Panc1 (cell line): Measurements from ENCODE around the gene SORCS1. TPM values are rescaled to one million over a fixed set of nuclear protein-coding genes. Genes with fewer than 3 reads are reported as not detected.

ENCODE experiments used
- ATAC-seq: fragments of 200-7000 bp; cut with Tn5 transposase; 2 replicates; pipeline ENCODE4 v1.9.1; 2020; ENCODE audit warnings: mild to moderate bottlenecking, moderate library complexity
- BruUV-seq: library from RNA; stranded (reverse); fragments of 400-500 nt; replicated peaks from 2 replicates; lab custom pipeline; 2021; lab: Mats Ljungman, UMichigan
- CTCF ChIA-PET: fragments of 300-600 bp; sonication (Branson Sonifier 250); formaldehyde crosslinking; loops from one replicate; lab custom pipeline; 2022; ENCODE audit warnings: antibody characterized with exemption; lab: Charles Lee
- POLR2A ChIA-PET: fragments of 300-600 bp; sonication (Branson Sonifier 250); formaldehyde crosslinking; loops from one replicate; lab custom pipeline; 2022; ENCODE audit warnings: antibody characterized with exemption; lab: Charles Lee
- DNase-seq: peaks from one replicate; pipeline ENCODE4 v3.0.0-alpha.2; 2010; ENCODE audit warnings: low read depth, low spot score
- H3K27ac ChIP-seq: 2 replicates; pipeline ENCODE4 v1.5.1; 2011; ENCODE audit warnings: mild to moderate bottlenecking, low read length, inconsistent platforms
- H3K27me3 ChIP-seq: fragments of 200-500 bp; sonication (Bioruptor generic); 2 replicates; pipeline ENCODE4 v1.6.0; 2014; ENCODE audit warnings: low read length, inconsistent platforms; ENCODE audit not compliant: control insufficient read depth, insufficient read depth
- H3K36me3 ChIP-seq: fragments of 200-500 bp; sonication (Bioruptor generic); 2 replicates; pipeline ENCODE4 v1.5.1; 2014; ENCODE audit warnings: inconsistent platforms, mild to moderate bottlenecking, low read length, moderate library complexity; ENCODE audit not compliant: control insufficient read depth, insufficient read depth
- H3K4me1 ChIP-seq: 2 replicates; pipeline ENCODE4 v1.5.1; 2011; ENCODE audit warnings: inconsistent platforms, mild to moderate bottlenecking, low read length, moderate library complexity; ENCODE audit not compliant: control insufficient read depth, insufficient read depth
- H3K4me3 ChIP-seq, 2 experiments: 2 replicates each; pipeline ENCODE4 v1.5.1; 2011 to 2012; ENCODE audit warnings: low read depth in 2 of 2, low read length in 2 of 2, mild to moderate bottlenecking in 2 of 2, inconsistent platforms in 1 of 2, moderate library complexity in 1 of 2
- H3K9me3 ChIP-seq: fragments of 200-500 bp; sonication (Bioruptor generic); 2 replicates; pipeline ENCODE4 v1.5.1; 2014; ENCODE audit warnings: low read depth, mild to moderate bottlenecking, inconsistent platforms, low read length, moderate library complexity; ENCODE audit not compliant: control insufficient read depth, insufficient read depth
- POLR2AphosphoS5 ChIP-seq: IDR thresholded peaks from 2 replicates; pipeline ENCODE4 v1.6.1; 2012; ENCODE audit warnings: mild to moderate bottlenecking, low read depth, low read length, moderate library complexity
- SIN3A ChIP-seq: IDR thresholded peaks from 2 replicates; pipeline ENCODE4 v1.6.1; 2012; ENCODE audit warnings: low read depth, mild to moderate bottlenecking, low read length, moderate library complexity, borderline replicate concordance; ENCODE audit not compliant: insufficient read depth
- TCF7L2 ChIP-seq: IDR thresholded peaks from 2 replicates; pipeline ENCODE4 v1.6.1; 2011; ENCODE audit warnings: mild to moderate bottlenecking, low read depth, low read length, inconsistent platforms
- in situ Hi-C: cut with HindIII; loops from 2 replicates; pipeline ENCODE4 v1.10.0; 2016; ENCODE audit warnings: low sequenced_read_pairs, low pct_unique_long_range_greater_than_20kb
- intact Hi-C: fragments of 100-400 bp; cut with micrococcal nuclease; formaldehyde crosslinking; loops from one replicate; pipeline ENCODE4 v1.10.0; 2022; ENCODE audit not compliant: unreplicated experiment
- total RNA-seq: library from RNA; stranded (reverse); gene quantifications from one replicate; pipeline ENCODE4 v1.2.1, GENCODE V29; 2021; ENCODE audit not compliant: unreplicated experiment
- TF ChIP-seq, protein P1 (sequence below): fragments of 450-650 bp; IDR thresholded peaks from 2 replicates; pipeline ENCODE4 v1.5.1; 2017; ENCODE audit warnings: mild to moderate bottlenecking
- TF ChIP-seq, protein P2 (sequence below), 2 experiments: IDR thresholded peaks; 2 replicates each; pipeline ENCODE4 v1.6.1; 2011 to 2012; ENCODE audit warnings: low read depth in 2 of 2, control low read depth in 1 of 2, low read length in 1 of 2, mild to moderate bottlenecking in 1 of 2, moderate library complexity in 1 of 2; ENCODE audit not compliant: insufficient read depth in 1 of 2

Gene SORCS1
- total RNA-seq, 1 experiment from 2014 or later: not detected

DNA sequence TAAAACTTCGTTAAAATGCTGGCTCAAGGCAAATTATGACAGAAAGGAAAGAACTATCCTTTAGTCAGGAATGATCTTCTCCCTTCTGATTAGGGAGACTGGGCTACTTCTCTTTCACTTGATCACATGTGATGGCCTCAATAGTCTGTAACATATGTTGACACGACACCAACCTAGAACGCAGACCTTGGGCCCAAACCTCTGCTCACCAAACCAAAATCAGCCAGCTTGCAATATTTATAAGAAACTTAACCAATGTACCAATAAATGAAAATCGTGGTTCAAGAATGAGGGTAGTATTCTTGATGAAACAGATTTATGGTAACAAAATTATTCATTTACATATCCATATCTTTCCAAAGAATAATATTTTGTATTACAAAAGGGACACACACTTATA, 361.6 kb downstream of the SORCS1 start:
- intact Hi-C loops: no loop called here
- CTCF ChIA-PET: no interaction called here

DNA sequence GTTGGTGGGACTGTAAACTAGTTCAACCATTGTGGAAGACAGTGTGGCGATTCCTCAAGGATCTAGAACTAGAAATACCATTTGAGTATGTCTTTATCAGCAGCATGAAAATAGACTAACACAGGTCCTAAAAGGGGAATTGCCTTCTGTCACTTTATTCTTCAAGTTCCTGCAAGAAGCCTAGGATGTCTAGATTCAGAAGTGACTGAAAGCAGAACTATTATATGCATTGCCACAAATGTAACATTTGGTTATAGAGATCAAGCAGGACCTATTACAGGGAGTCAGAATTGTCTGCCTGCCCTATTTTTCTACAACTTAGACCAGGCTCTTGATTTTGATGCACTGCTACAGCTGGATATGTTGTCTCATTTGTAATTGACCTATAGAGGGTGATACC, 364.7 kb downstream of the SORCS1 start:
- peaks cover 4% of the 10 kb centered on the region; the same call in 1 of the 2 replicates for H3K27me3 ChIP-seq
- CTCF ChIA-PET: no interaction called here
- DNase-seq (no peak), ATAC-seq (no peak)
- BruUV-seq: no TSS peak
- intact Hi-C loops: loop anchor here (10.0 kb wide), 1 partner anchor 1015 kb away; no protein-coding TSS in a partner anchor
- H3K27ac ChIP-seq: no peak overlapping the region
- TF ChIP-seq, protein P1, sequence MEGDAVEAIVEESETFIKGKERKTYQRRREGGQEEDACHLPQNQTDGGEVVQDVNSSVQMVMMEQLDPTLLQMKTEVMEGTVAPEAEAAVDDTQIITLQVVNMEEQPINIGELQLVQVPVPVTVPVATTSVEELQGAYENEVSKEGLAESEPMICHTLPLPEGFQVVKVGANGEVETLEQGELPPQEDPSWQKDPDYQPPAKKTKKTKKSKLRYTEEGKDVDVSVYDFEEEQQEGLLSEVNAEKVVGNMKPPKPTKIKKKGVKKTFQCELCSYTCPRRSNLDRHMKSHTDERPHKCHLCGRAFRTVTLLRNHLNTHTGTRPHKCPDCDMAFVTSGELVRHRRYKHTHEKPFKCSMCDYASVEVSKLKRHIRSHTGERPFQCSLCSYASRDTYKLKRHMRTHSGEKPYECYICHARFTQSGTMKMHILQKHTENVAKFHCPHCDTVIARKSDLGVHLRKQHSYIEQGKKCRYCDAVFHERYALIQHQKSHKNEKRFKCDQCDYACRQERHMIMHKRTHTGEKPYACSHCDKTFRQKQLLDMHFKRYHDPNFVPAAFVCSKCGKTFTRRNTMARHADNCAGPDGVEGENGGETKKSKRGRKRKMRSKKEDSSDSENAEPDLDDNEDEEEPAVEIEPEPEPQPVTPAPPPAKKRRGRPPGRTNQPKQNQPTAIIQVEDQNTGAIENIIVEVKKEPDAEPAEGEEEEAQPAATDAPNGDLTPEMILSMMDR: no peak
- TF ChIP-seq POLR2AphosphoS5 (no peak), SIN3A (no peak), TCF7L2 (no peak)
- TF ChIP-seq, protein P2, sequence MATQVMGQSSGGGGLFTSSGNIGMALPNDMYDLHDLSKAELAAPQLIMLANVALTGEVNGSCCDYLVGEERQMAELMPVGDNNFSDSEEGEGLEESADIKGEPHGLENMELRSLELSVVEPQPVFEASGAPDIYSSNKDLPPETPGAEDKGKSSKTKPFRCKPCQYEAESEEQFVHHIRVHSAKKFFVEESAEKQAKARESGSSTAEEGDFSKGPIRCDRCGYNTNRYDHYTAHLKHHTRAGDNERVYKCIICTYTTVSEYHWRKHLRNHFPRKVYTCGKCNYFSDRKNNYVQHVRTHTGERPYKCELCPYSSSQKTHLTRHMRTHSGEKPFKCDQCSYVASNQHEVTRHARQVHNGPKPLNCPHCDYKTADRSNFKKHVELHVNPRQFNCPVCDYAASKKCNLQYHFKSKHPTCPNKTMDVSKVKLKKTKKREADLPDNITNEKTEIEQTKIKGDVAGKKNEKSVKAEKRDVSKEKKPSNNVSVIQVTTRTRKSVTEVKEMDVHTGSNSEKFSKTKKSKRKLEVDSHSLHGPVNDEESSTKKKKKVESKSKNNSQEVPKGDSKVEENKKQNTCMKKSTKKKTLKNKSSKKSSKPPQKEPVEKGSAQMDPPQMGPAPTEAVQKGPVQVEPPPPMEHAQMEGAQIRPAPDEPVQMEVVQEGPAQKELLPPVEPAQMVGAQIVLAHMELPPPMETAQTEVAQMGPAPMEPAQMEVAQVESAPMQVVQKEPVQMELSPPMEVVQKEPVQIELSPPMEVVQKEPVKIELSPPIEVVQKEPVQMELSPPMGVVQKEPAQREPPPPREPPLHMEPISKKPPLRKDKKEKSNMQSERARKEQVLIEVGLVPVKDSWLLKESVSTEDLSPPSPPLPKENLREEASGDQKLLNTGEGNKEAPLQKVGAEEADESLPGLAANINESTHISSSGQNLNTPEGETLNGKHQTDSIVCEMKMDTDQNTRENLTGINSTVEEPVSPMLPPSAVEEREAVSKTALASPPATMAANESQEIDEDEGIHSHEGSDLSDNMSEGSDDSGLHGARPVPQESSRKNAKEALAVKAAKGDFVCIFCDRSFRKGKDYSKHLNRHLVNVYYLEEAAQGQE (IDR thresholded peaks at IDR 0.05; ENCODE audit: insufficient read depth in 1 of 2, low read depth in 2 of 2, low read length in 1 of 2): no peak
- POLR2A ChIA-PET: no interaction called here
- no peaks in the 10 kb centered on the region for H3K9me3 ChIP-seq
- in situ Hi-C loops: no loop called here
- no peak overlapping the region for H3K4me3 ChIP-seq
- no peaks in the 10 kb centered on the region for H3K4me1 ChIP-seq
- H3K36me3 ChIP-seq: no peaks in the 10 kb centered on the region

More for the DNA sequence above, 361.6 kb downstream of the SORCS1 start:
- DNase-seq (no peak), ATAC-seq (no peak)
- Histone ChIP-seq H3K27ac (no peak overlapping the region), H3K36me3 (no peaks in the 10 kb centered on the region), H3K4me3 (no peak overlapping the region), H3K9me3 (no peaks in the 10 kb centered on the region), H3K4me1 (no peaks in the 10 kb centered on the region), H3K27me3 (no peaks in the 10 kb centered on the region)
- BruUV-seq: no TSS peak
- TF ChIP-seq SIN3A: no peak
- TF ChIP-seq POLR2AphosphoS5: no peak
- TF ChIP-seq, protein P2 (IDR thresholded peaks at IDR 0.05; ENCODE audit: insufficient read depth in 1 of 2, low read depth in 2 of 2, low read length in 1 of 2): no peak
- no peak for TF ChIP-seq TCF7L2
- TF ChIP-seq, protein P1: no peak
- in situ Hi-C loops: no loop called here
- POLR2A ChIA-PET: no interaction called here
